ENCODE data around the gene TTLL3.

- TF ChIP-seq, protein P1, sequence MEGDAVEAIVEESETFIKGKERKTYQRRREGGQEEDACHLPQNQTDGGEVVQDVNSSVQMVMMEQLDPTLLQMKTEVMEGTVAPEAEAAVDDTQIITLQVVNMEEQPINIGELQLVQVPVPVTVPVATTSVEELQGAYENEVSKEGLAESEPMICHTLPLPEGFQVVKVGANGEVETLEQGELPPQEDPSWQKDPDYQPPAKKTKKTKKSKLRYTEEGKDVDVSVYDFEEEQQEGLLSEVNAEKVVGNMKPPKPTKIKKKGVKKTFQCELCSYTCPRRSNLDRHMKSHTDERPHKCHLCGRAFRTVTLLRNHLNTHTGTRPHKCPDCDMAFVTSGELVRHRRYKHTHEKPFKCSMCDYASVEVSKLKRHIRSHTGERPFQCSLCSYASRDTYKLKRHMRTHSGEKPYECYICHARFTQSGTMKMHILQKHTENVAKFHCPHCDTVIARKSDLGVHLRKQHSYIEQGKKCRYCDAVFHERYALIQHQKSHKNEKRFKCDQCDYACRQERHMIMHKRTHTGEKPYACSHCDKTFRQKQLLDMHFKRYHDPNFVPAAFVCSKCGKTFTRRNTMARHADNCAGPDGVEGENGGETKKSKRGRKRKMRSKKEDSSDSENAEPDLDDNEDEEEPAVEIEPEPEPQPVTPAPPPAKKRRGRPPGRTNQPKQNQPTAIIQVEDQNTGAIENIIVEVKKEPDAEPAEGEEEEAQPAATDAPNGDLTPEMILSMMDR (IDR thresholded peaks at IDR 0.05; ENCODE audit: insufficient read depth, low read length, poor library complexity, severe bottlenecking), result no peak
- no peak for TF ChIP-seq EZH2phosphoT487 (conservative IDR thresholded peaks at IDR 0.05; ENCODE audit: low read length)
Observed at GRCh38 chr3:9806688-9807589, 3.1 kb upstream of the TTLL3 start.

Measured in SU-DHL-6 (cell line).